HT1080 (cell line): ENCODE data around the gene DNM1. TPM values are rescaled to one million over a fixed set of nuclear protein-coding genes. Genes with fewer than 3 reads are reported as not detected.
A peak's percentile ranks its signal among the peaks of the same experiment; 100 is the strongest.

Experiments used
- DNase-seq: peaks from one replicate; pipeline ENCODE4 v3.0.0-alpha.2; 2015; ENCODE audit warnings: low read depth
- polyA plus RNA-seq, 2 experiments: library from polyadenylated mRNA; depleted of rRNA; stranded (reverse); fragments of >200 nt; gene quantifications; 2 replicates each; pipeline ENCODE4 v1.2.3, GENCODE V29; 2015
- total RNA-seq: library from RNA; depleted of rRNA; stranded (reverse); fragments of >200 nt; shearing (Covaris generic); gene quantifications from 2 replicates; pipeline ENCODE4 v1.2.3, GENCODE V29; 2014; rRNA removed

The DNM1 gene
- total RNA-seq, result 12.9 and 18.9 TPM in 2 replicates
- polyA plus RNA-seq (2015; cell fraction: cytosol; rRNA removed), result 10.6 and 11.1 TPM in 2 replicates
- 59.6 and 62.9 TPM in 2 replicates for polyA plus RNA-seq (2015; cell fraction: nucleus; rRNA removed)

- DNase-seq, result peak; percentile 50
These were observed at the start of gene DNM1 for GRCh38 chr9:128203024-128203706. TSS of gene DNM1 (plus strand) at chr9:128203379. CDS start at chr9:128203471, 92 bp downstream.

DNA sequence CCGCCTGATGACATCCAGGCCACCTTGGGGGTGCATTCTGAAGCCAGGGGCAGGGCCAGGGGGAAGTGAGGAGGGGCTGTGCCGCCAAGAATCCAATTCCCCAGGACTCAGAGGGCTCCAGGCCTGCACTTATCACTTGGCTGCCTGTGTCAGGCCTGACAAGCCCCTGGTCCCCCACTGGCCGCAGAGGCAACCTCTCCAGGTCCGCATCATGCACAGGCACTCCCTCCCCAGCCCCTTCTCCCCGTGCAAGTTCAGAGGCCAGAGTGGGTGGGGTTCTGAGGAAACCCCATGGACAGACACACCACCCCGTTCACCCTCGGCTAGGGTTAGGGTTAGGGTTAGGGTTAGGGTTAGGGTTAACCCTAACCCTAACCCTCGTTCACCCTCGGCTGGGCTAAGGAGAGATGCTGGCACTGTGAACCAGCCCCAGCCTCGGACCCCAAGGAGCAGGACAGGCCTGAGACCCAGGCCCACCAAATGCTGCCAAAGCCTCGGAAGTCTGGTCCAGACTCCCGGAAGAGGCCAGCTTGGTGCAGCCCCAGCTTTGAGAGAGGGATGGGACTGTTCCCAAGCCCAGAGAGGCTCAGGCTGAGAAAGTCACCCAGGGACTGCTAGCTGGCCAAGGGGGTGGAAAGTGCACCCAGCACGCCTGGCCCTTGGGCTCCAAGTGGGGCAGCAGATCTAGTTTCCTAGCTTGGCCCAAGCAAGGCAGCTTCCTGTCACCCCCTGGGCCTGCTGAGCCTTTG is 49.1 kb upstream of the DNM1 start:
- DNase-seq, result no peak

- no peak for DNase-seq
These were observed 47.3 kb upstream of the DNM1 start for GRCh38 chr9:128155736-128156500.

DNA sequence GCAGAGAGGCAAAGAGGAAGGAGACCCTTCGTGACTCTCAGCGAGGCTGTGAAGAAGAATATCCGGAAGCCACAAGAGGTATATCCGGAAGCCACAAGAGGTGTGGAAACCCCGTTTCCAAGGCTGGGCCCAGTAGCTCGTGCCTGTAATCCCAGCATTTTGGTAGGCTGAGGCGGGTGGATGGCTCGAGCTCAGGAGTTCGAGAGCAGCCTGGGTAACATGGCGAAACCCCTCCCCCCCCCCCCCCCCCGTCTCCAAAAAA is 43.7 kb upstream of the DNM1 start:
- DNase-seq, result no peak

- DNase-seq, result peak; percentile 88
These were observed 43.2 kb upstream of the DNM1 start, which contains the start of gene BBLN for GRCh38 chr9:128159784-128160602. TSS of gene BBLN (plus strand) at chr9:128160265. CDS start at chr9:128160408, 143 bp downstream.

GRCh38 chr9:128160603-128160987 is 42.6 kb upstream of the DNM1 start:
- no peak for DNase-seq

DNA sequence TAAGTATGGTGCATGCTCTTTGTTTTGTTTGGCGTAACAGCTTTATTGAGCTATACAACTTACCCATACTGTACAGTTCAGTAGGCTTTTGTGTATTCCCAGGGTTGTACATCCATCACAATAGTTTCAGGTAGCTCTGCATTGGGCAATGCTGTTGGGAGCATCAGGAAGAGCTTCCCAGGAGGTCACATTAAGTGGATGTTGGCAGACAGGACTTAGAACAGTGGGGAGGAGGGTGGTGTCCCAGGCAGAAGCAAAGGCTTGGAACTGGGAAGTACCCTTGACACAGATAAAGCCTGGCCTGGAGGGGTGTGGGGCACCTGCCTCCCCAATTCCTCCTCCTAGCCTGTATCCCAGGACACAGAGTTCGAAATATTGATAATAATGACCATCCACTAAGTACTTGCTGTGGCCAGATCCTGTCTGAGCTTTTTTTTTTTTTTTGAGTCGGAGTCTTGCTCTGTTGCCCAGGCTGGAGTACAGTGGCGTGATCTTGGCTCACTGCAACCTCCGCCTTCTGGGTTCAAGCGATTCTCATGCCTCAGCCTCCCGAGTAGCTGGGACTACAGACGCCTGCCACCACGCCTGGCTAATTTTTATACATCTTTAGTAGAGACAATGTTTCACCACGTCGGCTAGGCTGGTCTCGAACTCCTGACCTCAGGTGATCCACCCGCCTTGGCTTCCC is 41.8 kb upstream of the DNM1 start:
- no peak for DNase-seq

DNA sequence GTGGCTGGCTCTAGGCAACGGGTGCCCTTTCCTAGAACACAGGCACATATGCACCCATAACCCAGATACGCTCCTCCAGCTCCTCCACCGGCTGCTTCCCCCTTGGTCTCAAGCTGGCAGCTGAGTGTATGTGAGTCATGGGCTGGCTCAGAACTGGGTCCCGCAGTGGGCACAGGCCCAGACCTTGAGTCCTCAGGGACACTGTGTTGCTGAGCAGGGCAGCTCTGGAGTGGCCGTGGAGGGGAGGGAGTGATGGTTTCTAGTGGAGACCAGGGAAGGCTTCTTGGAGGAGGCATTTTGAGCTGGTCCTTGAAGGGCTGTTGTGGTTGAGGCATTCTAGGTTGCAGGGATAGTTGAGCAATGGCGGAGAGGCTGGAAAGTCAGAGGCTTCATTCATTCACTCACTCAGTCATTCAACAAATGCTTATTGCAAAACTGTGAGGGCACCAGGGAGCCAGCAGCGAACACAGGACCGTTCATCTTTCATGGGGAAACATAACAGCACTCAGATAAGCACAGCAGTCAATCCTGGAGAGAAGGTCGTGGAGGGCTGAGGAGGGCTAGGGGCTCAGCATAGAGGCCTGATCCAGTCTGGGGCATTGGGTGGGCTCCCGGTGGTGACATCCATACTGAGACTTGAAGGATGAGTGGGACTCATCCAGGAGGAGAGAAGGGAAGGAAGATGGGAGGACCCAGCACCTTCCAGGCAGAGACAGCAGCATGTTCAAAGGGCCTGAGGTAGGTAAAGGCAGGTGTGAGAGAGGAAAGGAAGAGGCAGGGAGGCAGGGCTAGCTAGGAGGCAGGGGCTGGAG is 40.8 kb upstream of the DNM1 start:
- peak; percentile 50 for DNase-seq

DNA sequence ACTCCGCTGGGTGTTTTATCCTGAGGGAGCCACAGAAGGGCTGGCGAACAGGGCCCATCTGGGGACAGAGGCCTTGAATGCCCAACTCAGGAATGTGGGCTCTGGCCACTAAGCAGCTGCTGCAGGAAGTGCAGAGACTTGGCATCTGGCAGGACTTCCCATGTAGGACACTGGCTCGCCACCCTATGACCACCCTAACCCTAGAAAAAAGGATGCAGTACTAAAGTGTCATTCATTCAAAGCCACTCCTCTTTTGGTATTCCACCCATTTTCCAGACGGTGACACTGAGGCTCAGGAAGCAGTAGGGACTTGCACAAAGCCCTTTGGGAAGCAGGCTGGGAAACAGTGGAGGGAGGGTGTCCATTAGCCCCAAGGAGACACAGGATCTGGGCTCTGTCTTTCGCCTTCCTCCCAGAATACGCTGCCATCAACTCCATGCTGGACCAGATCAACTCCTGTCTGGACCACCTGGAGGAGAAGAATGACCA is 40.1 kb upstream of the DNM1 start:
- DNase-seq, result no peak

DNA sequence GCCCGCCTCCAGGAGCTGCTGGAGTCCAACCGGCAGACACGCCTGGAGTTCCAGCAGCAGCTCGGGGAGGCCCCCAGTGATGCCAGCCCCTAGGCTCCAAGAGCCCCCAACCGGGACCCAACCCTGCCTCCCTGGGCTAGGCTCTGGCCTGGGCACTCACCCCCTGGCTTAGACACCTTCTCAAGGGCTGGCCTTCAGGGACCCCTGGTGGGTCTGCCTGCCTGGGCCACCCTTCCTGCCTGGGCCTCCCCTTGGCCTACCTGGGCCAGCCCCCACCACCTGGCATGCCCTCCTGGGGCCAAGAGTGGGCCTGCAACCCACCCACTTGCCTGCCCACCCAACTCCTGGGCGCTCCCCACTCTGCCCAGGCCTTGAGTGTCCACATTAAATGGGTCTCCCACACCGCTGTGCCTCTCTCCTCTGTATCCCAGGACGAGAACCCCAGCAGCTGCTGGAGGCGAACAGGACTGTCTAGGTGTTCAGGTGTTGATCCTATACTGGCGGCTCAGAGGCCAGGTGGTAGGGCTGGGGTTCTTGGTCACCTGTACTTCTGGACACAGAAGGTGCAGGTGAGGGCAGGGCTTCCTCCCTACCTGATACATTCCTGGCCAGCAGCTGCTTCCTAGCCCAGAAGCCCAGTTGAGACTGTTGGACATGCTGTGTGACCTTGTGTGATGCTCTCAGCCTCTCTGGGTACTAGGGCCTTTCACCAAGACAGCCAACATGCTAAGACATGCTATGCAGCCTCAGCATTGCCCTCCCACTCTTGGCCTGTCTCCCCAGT is 39.5 kb upstream of the DNM1 start:
- no peak for DNase-seq

GRCh38 chr9:128164307-128164885 is 38.8 kb upstream of the DNM1 start:
- no peak for DNase-seq

DNA sequence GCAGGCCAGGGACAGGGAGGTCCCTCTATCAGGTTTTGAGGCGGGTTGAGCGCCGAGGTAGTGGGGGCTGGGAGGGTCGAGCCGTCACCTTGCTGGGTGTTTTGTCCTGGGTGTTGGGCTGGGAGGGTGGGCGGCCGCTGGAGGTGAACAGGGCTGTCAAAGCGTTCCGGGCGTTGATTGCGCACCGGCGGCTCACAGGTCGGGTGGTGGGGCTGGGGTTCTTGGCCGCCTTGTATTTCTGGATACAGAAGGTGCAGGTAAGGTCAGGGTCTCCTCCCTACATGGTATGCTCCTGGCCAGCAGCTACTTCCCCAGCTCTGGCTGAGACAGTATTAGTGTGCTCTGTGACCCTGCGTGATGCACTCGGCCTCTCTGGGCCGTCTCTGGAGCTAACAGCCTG is 37.0 kb upstream of the DNM1 start:
- no peak for DNase-seq

DNA sequence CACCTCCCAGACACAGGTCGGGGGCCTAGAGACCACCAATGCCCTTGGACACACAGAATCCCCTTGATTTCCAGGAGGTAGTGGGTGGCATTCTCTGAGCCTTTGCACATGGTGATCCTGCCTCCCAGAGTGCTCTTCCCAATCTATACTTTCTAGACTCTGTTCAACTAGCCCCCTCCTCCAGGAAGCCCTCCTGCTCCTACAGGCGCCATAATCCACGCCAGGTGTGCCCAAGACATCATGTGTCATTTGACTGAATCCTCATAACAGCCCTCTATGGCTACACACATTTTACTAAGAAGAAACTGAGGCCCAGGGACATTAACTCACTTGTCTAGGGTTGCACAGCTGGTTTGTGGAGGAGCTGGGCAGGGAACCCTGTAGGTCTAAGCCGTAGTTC is 36.0 kb upstream of the DNM1 start:
- no peak for DNase-seq

DNA sequence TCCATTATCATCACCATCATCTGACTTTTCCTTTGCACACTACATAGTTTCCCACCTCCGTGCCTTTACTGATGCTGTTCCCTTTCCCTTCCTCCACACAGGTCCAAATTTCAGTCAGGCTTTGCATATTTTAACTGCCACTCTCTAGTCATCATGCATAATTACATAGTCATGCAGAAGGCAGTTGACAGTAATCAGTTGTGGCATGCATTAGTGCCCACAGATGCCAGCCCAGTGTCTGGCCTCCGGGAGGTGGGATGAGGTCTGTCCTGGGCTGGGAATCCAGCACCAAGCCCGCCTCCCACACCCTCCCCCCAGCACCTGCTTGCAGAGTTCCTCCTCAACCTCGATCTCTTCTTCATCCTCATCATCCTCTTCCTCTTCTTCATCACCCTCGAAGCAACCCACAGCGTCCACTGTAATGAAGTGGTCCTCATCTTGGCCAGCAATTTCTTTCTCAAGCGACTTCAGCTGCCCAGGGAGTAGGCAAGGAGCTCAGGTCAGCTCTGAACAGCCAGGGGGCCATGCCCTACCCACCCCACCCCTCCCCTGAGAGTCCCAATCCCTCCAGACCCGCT is 34.4 kb upstream of the DNM1 start:
- DNase-seq, result no peak

DNA sequence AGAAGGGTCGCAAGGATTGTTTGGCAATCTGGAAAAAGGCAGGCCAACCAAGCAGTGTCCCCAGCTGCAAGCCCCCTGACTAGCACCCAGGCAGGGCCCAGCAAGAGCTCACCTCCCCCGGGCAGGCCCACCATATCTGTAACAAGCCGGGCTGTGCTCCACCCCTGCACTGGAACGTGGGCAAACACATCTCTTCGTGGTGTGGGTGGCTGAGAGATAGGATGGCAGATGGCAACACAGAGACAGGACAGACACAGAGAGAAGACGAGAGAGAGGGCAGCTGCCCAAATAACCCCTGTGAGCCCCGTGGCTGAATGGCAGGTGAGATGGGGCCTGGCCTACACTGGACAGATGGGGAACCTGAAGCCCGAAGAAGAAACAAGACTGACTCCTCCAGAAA is 33.7 kb upstream of the DNM1 start:
- no peak for DNase-seq

- DNase-seq, result no peak
These were observed 33.3 kb upstream of the DNM1 start for GRCh38 chr9:128169925-128170324.

- no peak for DNase-seq
These were observed 29.1 kb upstream of the DNM1 start for GRCh38 chr9:128174062-128174461.

DNA sequence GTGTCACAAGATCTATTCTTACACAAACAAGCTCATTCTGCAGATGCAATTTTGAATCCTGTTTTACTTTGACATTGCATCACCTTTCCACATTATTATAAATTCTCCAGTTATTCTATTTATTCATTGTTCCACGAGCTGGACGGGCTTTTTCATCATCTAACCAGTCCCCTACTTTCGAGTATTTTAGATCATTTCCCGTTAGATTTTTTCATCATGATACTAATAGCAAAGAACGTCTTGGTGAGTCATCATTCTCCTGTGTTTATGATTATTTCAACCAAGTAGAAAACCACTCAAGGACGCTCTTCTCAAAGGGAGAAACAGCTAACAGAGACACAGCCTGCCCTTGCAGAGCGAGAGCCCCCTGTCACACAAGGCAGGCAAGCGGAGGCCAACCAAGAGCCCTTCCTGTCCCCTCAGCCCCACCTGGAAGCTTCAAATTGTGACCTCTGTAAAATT is 28.0 kb upstream of the DNM1 start:
- no peak for DNase-seq
